Measurements from ENCODE around the gene TRABD2B. TPM values are rescaled to one million over a fixed set of nuclear protein-coding genes. Genes with fewer than 3 reads are reported as not detected.

TRABD2B gene
- total and polyA plus RNA-seq, 2 experiments from 2014 or later, result 1.6 to 2.0 TPM

DNA sequence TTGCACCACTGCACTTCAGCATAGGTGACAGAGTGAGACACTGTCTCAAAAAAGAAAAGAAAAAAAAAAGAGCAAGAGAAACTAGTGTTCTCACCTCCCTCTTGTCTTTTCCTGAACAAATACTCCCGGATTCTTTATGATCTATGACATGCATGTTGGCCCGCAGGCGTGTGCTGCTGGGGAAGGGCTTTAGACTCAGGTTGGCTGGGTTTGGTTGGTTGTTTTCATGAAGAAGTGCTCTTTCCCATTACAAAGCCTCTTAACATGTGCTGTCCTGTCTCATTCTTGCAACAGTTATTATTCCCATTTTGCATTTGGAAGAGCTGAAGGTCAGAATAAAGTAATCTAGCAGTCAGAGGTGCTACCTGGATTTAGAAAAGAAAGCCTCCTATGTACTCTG lies 79.5 kb downstream of the TRABD2B start (continued):
- TF ChIP-seq, protein P1, sequence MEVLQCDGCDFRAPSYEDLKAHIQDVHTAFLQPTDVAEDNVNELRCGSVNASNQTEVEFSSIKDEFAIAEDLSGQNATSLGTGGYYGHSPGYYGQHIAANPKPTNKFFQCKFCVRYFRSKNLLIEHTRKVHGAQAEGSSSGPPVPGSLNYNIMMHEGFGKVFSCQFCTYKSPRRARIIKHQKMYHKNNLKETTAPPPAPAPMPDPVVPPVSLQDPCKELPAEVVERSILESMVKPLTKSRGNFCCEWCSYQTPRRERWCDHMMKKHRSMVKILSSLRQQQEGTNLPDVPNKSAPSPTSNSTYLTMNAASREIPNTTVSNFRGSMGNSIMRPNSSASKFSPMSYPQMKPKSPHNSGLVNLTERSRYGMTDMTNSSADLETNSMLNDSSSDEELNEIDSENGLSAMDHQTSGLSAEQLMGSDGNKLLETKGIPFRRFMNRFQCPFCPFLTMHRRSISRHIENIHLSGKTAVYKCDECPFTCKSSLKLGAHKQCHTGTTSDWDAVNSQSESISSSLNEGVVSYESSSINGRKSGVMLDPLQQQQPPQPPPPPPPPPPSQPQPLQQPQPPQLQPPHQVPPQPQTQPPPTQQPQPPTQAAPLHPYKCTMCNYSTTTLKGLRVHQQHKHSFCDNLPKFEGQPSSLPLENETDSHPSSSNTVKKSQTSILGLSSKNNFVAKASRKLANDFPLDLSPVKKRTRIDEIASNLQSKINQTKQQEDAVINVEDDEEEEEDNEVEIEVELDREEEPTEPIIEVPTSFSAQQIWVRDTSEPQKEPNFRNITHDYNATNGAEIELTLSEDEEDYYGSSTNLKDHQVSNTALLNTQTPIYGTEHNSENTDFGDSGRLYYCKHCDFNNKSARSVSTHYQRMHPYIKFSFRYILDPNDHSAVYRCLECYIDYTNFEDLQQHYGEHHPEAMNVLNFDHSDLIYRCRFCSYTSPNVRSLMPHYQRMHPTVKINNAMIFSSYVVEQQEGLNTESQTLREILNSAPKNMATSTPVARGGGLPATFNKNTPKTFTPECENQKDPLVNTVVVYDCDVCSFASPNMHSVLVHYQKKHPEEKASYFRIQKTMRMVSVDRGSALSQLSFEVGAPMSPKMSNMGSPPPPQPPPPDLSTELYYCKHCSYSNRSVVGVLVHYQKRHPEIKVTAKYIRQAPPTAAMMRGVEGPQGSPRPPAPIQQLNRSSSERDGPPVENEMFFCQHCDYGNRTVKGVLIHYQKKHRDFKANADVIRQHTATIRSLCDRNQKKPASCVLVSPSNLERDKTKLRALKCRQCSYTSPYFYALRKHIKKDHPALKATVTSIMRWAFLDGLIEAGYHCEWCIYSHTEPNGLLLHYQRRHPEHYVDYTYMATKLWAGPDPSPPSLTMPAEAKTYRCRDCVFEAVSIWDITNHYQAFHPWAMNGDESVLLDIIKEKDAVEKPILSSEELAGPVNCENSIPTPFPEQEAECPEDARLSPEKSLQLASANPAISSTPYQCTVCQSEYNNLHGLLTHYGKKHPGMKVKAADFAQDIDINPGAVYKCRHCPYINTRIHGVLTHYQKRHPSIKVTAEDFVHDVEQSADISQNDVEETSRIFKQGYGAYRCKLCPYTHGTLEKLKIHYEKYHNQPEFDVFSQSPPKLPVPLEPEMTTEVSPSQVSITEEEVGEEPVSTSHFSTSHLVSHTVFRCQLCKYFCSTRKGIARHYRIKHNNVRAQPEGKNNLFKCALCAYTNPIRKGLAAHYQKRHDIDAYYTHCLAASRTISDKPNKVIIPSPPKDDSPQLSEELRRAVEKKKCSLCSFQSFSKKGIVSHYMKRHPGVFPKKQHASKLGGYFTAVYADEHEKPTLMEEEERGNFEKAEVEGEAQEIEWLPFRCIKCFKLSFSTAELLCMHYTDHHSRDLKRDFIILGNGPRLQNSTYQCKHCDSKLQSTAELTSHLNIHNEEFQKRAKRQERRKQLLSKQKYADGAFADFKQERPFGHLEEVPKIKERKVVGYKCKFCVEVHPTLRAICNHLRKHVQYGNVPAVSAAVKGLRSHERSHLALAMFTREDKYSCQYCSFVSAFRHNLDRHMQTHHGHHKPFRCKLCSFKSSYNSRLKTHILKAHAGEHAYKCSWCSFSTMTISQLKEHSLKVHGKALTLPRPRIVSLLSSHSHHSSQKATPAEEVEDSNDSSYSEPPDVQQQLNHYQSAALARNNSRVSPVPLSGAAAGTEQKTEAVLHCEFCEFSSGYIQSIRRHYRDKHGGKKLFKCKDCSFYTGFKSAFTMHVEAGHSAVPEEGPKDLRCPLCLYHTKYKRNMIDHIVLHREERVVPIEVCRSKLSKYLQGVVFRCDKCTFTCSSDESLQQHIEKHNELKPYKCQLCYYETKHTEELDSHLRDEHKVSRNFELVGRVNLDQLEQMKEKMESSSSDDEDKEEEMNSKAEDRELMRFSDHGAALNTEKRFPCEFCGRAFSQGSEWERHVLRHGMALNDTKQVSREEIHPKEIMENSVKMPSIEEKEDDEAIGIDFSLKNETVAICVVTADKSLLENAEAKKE (CRISPR knock-in tag; IDR thresholded peaks at IDR 0.05), result no peak
- no peak for TF ChIP-seq NANOG (IDR thresholded peaks at IDR 0.05; ENCODE audit: borderline replicate concordance)
- TF ChIP-seq, protein P2, sequence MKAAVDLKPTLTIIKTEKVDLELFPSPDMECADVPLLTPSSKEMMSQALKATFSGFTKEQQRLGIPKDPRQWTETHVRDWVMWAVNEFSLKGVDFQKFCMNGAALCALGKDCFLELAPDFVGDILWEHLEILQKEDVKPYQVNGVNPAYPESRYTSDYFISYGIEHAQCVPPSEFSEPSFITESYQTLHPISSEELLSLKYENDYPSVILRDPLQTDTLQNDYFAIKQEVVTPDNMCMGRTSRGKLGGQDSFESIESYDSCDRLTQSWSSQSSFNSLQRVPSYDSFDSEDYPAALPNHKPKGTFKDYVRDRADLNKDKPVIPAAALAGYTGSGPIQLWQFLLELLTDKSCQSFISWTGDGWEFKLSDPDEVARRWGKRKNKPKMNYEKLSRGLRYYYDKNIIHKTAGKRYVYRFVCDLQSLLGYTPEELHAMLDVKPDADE (IDR thresholded peaks at IDR 0.05), result no peak
- no peak for TF ChIP-seq STAT1 (IDR thresholded peaks at IDR 0.05; ENCODE audit: unreplicated experiment)

DNA sequence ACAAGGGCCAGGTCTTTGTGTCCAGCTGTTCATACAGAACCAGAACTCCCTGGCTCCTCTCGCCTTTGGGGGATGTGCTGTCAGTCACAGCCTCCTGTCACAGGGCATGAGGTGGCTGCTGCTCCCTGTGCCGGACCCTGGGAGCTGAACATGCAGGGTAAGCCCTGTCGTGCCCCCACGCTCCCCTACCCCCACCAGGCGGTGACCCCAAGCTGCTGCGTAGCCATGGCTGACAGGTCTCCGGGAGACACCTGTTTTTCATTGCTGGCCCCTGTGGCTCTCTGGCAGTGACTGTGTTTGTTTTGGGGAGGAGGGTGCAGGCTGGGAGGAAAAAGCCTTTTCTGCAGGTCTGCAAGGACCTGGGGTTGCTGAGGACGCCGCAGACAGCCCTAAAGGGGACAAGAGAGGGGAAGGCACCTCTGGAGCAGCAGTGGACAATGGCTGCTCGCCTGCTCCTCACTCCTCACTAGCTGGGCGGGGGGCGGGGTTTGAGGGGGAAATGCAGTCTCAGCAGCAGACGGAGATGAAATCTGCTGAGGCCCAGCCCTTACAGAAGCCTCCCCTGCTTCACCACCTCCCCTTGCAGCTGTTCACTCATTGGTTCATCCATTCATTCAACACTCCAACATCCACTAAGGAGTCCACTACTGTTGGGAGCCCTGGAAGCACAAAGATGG lies 81.4 kb downstream of the TRABD2B start:
- H3K4me1 Mint-ChIP-seq, result peaks cover 23% of the 10 kb centered on the region
- TF ChIP-seq EZH2 (IDR thresholded peaks at IDR 0.05; ENCODE audit: low read depth, unreplicated experiment) (no peak), POLR2AphosphoS5 (IDR thresholded peaks at IDR 0.05; ENCODE audit: low read depth) (no peak)
- TF ChIP-seq, protein P2 (IDR thresholded peaks at IDR 0.05), result no peak
- TF ChIP-seq, protein P1 (CRISPR knock-in tag; IDR thresholded peaks at IDR 0.05), result no peak

More for the DNA sequence above, 81.4 kb downstream of the TRABD2B start:
- H2AFZ ChIP-seq, result no peak overlapping the region
- H3K9me2 ChIP-seq (ENCODE audit: insufficient read depth), result no peaks in the 10 kb centered on the region
- H3K36me3 ChIP-seq (ENCODE audit: insufficient read depth), result no peaks in the 10 kb centered on the region
- Mint-ChIP-seq H3K4me3 (no peak overlapping the region), H3K27ac (no peak overlapping the region; the same call in 1 of the 2 replicates), H3K36me3 (ENCODE audit: low read depth) (no peaks in the 10 kb centered on the region), H3K9me3 (no peaks in the 10 kb centered on the region), H3K27me3 (ENCODE audit: insufficient read depth, low read depth, poor library complexity) (peaks cover 12% of the 10 kb centered on the region)
- no peak overlapping the region for H3K27ac ChIP-seq (ENCODE audit: low read depth)
- DNase-seq (ENCODE audit: low spot score) (peak; percentile 51), ATAC-seq (peak; percentile 57)
- no peak overlapping the region for H3K4me2 ChIP-seq
- H3K4me3 ChIP-seq, result no peak overlapping the region
- H3K4me1 ChIP-seq (ENCODE audit: insufficient read depth), result peaks cover 4% of the 10 kb centered on the region; the same call in 1 of the 2 replicates
- no peaks in the 10 kb centered on the region; the same call in 1 of the 2 replicates for H4K20me1 ChIP-seq (replicated peaks; ENCODE audit: insufficient read depth)
- H3F3A ChIP-seq (replicated peaks; ENCODE audit: low read depth), result no peaks in the 10 kb centered on the region
- no peaks in the 10 kb centered on the region for H3K79me2 ChIP-seq (replicated peaks; ENCODE audit: insufficient read depth)
- no peaks in the 10 kb centered on the region for H3K27me3 ChIP-seq (ENCODE audit: insufficient read depth)
